DMS53 (cell line): Measurements from ENCODE around the gene ZNF17.

Experiments
- DNase-seq: peaks from one replicate; lab custom pipeline; 2025; lab: John Stamatoyannopoulos, UW

Gene ZNF17

DNA sequence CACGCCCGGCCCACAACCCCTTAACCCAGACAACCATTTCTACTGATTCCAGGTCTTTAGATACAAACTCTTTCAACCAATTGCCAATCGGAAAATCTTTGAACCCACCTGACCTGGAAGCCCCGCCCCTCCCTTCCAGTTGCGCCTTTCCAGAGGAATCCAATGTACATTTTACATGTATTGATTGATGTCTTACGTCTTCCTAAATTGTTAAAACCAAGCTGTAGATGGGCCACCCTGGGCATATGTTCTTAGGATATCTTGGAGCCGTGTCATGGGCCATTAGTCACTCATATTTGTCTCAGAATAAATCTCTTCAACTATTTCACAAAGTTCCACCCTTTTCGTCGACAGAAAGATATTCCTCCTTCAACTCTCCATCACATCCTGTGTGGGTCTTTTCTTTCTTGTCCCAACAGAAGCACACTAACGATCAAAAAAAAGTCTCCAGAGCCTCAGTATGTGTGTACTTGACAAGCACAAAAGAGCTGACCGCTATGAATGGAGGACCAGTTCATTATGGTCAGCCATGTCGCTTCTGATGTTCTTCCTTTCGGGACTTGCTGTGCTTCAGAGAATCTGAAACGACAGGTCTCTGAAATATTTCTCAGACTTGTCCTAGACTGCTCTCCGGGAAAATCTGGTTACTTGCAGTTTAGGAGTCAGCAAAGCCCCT, 23.6 kb downstream of the ZNF17 start:
- DNase-seq: peak; percentile 46

DNA sequence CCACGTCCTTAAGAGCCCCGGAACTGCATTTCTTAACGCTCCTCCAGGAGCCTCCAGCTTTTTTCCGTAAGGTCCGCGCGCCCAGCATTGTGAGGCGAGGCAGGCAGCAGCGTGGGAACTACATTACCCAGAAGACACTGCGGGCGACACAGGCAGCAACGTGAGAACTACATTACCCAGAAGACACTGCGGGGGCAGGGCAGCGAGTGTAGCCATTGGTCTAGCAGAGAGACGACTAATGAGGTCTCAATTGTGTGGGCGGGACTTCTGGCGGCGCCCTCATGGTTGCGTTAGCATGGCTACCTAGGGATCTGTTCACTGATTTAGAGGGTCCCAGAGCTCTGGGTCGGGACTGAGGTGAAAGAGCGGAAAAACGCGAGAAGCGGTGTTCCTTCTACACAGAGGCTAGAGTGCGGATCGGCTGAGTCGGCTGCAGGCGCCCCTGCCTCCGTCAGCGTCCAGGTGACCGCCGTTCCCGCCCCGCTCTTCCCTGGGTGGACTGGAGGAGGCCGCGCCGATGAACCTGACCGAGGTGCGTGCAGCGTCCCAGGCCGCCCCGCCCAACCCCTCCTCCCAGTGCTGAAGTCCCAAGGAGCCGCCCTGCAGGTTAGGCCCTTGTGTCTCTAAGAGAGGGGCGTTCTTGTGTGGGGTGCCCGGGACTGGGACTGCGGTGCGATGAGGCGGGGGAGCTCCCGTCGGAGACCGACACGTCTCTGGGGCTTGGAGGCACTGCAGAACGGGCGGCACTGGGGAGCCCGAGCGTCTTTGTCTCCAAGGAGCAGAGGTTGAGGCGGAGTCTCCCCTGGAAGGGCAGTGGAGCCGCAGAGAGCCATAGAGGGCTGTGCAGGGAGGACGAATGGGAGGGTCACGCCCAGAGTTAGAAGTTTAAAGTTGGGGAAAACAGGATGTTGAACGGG, 24.4 kb downstream of the ZNF17 start, which contains the start of gene ZNF749:
TSS of gene ZNF749 (plus strand) at position 264 of the 917 bp plus-strand sequence. CDS start at position 518, 254 bp downstream.
- peak; percentile 99 for DNase-seq

GRCh38 chr19:57436417-57436816, 25.5 kb downstream of the ZNF17 start:
- no peak for DNase-seq

GRCh38 chr19:57437931-57438330, 27.0 kb downstream of the ZNF17 start:
- no peak for DNase-seq

DNA sequence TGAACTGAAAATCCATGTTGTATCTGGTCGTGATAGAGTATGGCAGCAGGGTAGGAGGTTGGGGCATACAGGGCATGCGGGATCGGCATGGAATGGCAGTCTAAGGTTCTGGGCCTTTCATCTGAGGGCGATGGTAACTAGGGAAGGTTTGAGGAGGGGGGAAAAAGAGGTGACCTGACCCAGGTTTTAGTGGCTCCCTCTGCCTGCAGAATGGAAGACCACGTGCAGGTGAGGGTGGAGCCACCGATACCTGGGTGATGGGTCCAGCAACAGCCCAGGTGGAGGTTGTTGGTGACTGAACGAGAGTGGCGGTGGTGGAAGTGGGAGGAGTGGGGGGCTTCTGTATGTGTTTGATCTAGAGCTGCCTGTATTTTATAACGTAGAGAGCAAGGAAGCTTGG, 28.0 kb downstream of the ZNF17 start:
- no peak for DNase-seq

GRCh38 chr19:57441979-57442752, 31.2 kb downstream of the ZNF17 start:
- no peak for DNase-seq

GRCh38 chr19:57443121-57443696, 32.2 kb downstream of the ZNF17 start:
- peak; percentile 33 for DNase-seq

- DNase-seq: no peak
Measured at GRCh38 chr19:57452307-57452706, 41.3 kb downstream of the ZNF17 start.

DNA sequence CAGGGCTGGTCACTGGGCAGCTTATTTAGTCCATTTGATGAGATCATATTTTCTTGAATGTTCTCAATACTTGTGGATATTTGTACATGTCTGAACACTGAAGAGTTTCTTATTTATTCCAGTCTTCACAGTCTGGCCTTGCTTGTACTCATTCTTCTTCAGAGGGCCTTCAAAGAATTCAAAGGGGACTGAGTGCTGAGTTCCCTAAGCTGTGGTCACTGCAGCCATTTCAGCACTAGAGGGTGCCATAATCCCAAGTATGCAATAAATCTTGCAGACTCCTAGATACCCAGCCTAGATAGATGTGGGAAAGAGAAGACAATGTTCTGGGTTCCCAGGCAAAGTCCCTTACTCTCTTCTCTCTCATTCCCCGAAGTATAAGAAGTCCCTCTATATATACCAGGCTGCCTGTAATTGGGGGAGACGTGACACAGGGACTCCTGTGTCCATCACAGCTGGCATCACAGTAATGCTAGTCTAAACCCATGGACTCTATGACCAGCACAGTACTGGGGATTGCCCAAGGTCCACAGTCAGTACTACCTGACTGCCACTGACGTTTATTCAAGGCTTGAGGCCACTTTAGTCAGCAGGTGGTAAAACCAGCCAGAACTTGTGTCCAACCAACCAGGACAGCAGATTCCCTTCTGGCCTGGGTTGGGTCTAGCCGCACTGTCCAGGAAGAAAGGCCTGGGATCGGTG, 54.9 kb downstream of the ZNF17 start:
- DNase-seq: peak; percentile 84

GRCh38 chr19:57466489-57466888, 55.5 kb downstream of the ZNF17 start:
- DNase-seq: no peak
